Dermis blood vessel endothelial cell (primary cell): ENCODE measurements around the gene YPEL5. TPM values are rescaled to one million over a fixed set of nuclear protein-coding genes. Genes with fewer than 3 reads are reported as not detected.
"Not testable (repeated sequence)": the region's sequence is repeated elsewhere in the genome, so short reads cannot be mapped to it uniquely, and the experiment has no call there.

Experiments
- DNase-seq: peaks from one replicate; pipeline ENCODE4 v3.0.0; 2010
- total RNA-seq: library from RNA; depleted of rRNA; stranded (reverse); fragments of >200 nt; gene quantifications from 2 replicates; pipeline ENCODE4 v1.2.3, GENCODE V29; 2014

YPEL5 gene
- total RNA-seq, 1 donor from 2014 or later, result 99.2 TPM

DNA sequence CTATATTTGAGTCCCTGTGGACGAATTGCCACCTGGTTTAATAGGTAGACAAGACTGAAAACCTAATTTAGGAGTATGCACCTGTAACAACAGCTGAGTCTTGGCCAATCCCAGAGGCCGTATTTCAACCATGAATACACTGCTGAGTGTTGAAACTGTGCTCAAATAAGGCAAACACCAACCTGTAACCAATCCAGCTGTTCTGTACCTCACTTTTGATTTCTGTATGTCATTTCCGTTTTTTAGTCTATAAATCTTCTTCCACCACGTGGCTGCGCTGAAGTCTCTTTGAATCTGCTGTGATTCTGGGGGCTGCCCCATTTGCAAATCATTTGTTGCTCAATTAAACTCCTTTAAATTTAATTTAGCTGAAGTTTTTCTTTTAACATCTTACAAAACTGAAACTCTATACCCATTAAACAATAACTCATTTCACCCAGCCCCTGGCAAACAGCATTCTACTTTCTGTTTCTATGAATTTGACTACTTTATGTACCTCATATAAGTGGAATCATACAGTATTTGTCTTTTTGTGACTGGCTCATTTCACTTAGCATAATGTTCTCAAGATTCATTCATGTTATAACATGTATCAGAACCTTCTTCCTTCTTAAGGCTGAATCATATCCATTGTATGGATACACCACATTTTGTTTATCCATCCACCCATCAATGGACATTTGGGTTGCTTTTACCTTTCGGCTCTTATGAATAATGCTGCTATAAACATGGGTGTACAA is 7.5 kb upstream of the YPEL5 start:
- DNase-seq, result no peak

GRCh38 chr2:30141136-30141535 is 5.7 kb upstream of the YPEL5 start:
- no peak for DNase-seq

DNA sequence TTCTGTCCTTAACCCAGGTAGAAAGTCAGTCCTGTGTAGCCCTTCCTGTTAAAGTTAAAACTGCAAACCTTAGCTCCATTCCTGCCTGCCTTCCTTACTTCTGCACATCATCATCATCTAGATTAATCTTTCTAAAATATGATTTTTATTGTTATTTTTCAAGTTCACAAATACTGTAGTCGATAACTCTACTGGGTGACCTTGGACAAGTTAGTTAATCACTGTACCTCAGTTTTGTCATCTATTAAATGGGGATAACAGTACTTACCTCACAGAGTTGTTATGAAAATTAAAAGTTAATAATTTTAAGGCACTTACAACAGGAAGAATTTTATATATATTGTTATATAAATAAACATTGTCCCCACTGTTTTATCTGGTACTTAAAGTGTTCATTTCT is 2.5 kb upstream of the YPEL5 start:
- DNase-seq, result no peak

DNA sequence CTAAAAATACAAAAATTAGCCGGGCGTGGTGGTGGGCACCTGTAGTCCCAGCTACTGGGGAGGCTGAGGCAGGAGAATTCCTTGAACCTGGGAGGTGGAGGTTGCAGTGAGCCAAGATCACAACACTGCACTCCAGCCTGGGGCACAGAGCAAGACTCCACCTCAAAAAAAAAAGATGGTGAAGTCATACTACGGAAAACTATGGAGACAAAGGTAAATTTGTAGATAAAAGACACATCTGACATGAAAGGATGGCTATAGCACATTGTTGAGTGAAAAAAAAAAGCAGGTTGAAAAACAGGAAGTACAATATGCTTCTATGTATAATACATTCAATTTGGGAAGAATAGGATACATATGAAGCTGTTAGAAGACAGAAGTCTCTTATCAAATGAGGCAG is 1.9 kb upstream of the YPEL5 start:
- DNase-seq, result not testable (repeated sequence)

GRCh38 chr2:30145826-30146336 is 926 bp upstream of the YPEL5 start:
- DNase-seq, result no peak

GRCh38 chr2:30147196-30147714 is 448 bp downstream of the YPEL5 start:
- no peak for DNase-seq

DNA sequence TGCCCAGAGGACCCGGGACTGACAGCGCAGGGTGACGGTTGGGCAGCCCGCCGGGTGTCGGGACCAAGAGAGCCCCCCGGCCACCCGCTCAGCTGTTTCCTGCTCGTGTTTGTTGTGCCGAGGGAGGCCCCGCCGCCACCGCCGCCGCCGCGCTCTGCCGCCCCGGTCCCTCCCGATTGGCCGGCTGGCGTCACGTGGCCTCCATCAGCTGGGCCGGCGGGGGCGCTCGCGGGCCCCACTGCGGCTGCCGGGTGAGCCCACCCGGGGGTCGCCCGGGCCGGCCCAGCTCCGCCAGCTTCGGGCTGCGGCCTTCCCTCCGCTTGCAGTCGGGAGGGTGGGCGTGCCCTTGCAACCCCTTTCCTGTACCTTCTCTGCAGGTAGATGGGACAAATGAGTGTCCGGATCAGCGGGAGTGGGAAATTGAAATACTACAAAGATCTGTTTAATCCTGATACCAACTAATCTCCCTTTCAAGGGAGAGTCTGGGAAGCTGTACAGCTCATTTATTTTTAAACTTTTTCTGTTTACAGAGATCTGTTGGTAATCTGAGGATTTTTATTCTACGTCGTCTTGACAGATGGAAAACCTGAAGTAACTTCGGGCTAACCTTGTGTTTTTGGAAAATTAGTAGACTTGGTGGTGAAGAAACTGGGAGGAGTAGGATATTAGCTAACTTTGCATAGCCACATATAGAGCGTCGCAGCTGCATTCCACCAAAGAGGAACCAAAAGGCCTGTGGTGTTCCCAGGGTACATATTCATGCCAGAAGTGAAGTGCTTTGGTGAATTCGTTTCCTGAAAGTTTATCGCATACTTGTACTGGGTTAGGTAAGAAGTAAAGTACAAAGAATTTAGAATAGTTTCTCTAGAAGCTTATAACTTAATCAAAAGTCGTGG is 1.2 kb downstream of the YPEL5 start:
- DNase-seq, result peak; percentile 84

DNA sequence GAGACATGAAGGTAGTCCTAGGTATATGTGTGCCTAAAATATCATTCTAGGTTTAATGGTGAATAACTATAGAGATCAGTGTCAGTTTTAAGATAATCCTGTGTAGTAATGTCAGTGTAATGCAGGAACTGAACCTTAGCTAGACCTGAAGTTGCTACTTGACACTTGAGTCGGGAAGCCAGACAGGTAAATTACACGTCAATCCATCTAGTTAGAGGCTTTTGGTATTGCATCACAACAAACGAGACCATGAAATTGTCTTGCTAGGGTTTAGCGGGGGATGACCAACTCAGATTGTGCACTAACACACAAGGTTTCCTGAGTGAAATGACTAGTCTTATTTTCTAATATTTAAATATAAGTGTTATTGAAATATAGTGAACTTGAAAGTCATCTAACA is 2.0 kb downstream of the YPEL5 start:
- no peak for DNase-seq

DNA sequence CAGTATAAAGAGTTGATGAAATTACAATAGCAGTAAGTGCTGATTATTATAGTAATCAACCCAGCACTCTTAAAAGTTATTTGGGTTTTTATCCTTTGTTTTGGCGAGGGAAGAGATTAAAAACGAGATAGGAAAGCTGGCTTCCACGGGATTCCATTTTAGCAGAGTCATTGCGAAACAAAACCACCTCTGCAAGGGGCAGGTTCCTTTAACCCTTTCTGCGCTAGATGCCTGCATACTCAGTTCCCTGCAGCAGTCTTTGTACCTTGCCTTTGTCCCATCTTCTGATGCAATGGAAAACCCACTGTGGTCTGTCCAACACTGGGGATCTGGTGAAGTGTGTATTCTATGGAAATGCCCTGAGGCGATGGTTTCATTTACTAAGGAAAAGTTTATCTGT is 2.7 kb downstream of the YPEL5 start:
- DNase-seq, result peak; percentile 30

GRCh38 chr2:30149976-30150375 is 3.2 kb downstream of the YPEL5 start:
- peak; percentile 42 for DNase-seq

- no peak for DNase-seq
These were observed 4.0 kb downstream of the YPEL5 start for GRCh38 chr2:30150786-30151185.

DNA sequence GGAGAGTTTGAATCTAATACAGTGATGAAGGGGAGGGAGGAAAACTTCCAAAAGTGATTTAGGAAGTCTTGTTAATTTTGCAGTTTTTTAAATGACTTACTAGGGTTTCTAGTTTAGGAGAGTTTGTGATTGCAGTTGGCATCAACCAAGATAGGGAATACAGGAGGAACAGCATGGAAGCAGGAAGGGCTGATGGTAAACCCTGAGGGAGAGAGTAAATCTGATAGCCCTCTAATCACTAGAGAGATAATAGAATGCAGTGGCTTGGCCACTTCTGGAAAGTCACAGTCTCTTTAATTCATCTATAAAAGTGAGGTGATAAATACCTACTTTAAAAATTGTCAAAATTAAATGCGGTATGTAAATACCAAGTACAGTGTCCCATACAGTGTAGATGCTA is 5.6 kb downstream of the YPEL5 start:
- DNase-seq, result no peak

GRCh38 chr2:30155202-30155601 is 8.4 kb downstream of the YPEL5 start:
- DNase-seq, result peak; percentile 71

GRCh38 chr2:30155889-30156658 is 9.3 kb downstream of the YPEL5 start:
- DNase-seq, result no peak

GRCh38 chr2:30157616-30158015 is 10.8 kb downstream of the YPEL5 start:
- no peak for DNase-seq

- no peak for DNase-seq
These were observed 13.0 kb downstream of the YPEL5 start for GRCh38 chr2:30159766-30160165.

DNA sequence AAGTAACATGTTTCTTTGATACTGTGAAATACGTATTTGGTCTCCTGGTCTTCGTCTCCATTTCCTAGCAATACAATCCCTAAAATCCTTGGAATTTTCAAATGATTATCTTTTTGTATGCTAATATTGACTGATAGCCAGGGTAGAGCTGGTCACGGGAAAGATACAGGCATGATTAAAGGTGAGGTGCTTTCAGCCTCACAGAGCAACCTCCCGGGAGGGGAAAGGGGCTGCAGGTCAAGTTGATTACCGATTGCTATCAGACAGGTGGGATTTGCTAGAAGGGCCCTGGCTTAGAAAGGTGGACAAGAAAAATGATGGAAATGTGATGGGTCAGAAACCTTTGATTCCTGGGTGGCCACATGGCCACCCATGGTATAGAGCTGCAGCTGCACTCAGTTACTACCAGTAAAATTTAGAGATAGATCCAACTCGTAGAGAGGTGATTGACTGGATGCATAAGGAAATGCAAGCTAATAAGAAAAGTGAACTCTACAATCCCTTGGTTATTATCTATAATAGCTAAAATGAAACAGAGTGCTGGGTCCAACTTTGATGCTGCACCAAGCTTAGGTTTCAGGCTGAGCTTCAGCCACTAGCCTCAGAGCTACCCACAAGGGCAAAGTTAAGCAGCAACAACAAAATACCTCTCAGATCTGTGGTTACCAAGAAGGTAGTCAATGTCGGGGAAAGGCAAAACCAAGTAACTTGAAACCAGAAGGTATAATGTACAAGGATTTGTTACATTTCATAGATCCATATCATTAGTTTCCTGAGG is 15.3 kb downstream of the YPEL5 start:
- DNase-seq, result no peak

DNA sequence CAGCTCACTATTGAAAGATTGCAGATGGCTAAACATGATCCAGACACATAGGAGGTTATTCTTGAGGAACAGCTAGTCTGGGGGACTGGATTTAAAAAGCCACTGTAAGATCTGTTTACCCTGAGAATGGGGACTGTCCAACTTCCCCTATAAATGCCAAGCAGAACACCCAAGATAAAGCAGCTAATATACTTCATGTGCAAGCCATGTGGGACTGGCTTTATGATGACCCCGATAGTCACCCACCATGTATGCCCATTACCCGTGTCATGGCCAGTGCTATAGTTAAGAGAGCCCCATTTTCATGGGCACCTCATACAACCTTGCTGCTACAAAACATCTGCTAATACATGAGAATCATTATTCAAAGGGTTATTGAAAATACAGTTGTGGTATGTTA is 16.0 kb downstream of the YPEL5 start:
- DNase-seq, result no peak

- DNase-seq, result peak; percentile 26
These were observed 17.5 kb downstream of the YPEL5 start for GRCh38 chr2:30164131-30164925.

GRCh38 chr2:30165050-30165520 is 18.3 kb downstream of the YPEL5 start:
- DNase-seq, result peak; percentile 95

DNA sequence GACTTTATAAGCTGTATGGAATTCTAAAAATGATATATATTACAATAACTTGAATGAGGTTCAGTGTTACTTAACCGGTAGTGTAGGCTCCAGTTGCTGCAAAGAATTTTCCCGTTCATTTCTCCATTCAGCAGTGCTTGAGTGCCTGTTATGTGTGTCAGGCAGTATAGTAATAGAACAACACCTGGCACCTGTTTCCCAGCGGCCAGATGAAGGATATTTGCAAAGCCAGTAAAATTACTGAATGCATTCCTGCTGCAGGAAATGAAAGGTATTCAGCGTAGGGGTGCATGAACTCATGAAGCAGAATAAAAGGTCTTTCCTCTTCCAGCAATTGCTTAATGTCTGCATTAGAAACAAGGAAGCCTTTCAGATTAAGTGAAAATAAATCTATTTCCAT is 18.8 kb downstream of the YPEL5 start:
- no peak for DNase-seq
